A549 (cell line): Measurements from ENCODE around the gene FBN2.

ENCODE experiments used
- BCL3 ChIP-seq: fragments of >200 bp; sonication (Bioruptor Twin); formaldehyde crosslinking; IDR thresholded peaks from 3 replicates; pipeline ENCODE4 v1.6.1; 2016
- EP300 ChIP-seq, 2 experiments: fragments of >200 bp; sonication (Bioruptor Twin); formaldehyde crosslinking; IDR thresholded peaks; 2 replicates in 1 of 2; 3 replicates in 1 of 2; pipeline ENCODE4 v1.6.1; 2016 to 2017
- MAFK ChIP-seq: fragments of 450-650 bp; IDR thresholded peaks from 2 replicates; pipeline ENCODE4 v1.6.1; 2014; ENCODE audit not compliant: partially characterized antibody
- POLR2A ChIP-seq: IDR thresholded peaks from 2 replicates; pipeline ENCODE4 v1.6.1; 2012; ENCODE audit warnings: mild to moderate bottlenecking, low read length
- RARB ChIP-seq: fragments of 250-450 bp; sonication (Bioruptor Pico); IDR thresholded peaks from 2 replicates; pipeline ENCODE4 v1.8.0; 2021; ENCODE audit warnings: mild to moderate bottlenecking, moderate library complexity
- ZFP36 ChIP-seq: fragments of 450-650 bp; IDR thresholded peaks from 2 replicates; pipeline ENCODE4 v1.6.1; 2014; ENCODE audit warnings: borderline replicate concordance; ENCODE audit not compliant: partially characterized antibody
- TF ChIP-seq, protein P1 (sequence below): fragments of >200 bp; sonication (Bioruptor Twin); formaldehyde crosslinking; IDR thresholded peaks from 3 replicates; pipeline ENCODE4 v1.5.1; 2016
- TF ChIP-seq, protein P2 (sequence below): fragments of 200-600 bp; sonication (generic); IDR thresholded peaks from 2 replicates; pipeline ENCODE4 v1.6.1; 2016; ENCODE audit warnings: antibody characterized with exemption, mild to moderate bottlenecking, moderate library complexity

DNA sequence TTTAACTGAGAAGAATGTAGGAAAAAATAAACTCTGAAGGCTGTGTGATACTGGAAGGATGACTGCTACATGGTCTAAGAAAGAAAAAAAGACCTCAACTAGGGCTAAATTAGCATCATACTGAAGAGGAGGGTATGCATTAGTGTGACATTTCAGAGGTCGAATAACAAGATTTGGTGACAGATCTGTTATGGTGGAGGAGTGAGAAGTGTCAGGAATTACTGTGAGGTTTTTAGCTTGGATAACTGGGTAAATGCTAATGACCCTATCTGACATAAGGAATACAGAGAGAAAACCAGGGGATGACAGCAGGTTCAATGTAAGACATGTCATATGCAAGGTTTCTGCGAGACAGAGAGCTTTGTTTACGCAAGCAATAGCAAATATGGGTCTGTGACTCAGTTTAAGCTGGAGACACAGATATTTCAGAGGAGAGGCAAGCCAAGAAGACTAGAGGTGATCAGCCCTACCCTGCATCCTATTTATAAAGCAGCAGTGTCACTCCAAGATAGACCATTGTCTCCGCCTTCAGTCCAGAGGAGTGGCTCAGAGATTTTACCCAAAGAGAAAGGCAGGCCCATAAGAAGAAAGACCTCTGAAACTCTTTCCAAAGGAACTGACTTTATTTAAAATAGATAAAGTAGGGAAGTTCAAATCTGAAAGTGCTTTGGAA lies 44.3 kb downstream of the FBN2 start:
- TF ChIP-seq EP300 (IDR thresholded peaks at IDR 0.05), result no peak
- TF ChIP-seq ZFP36, result no peak
- TF ChIP-seq, protein P1, sequence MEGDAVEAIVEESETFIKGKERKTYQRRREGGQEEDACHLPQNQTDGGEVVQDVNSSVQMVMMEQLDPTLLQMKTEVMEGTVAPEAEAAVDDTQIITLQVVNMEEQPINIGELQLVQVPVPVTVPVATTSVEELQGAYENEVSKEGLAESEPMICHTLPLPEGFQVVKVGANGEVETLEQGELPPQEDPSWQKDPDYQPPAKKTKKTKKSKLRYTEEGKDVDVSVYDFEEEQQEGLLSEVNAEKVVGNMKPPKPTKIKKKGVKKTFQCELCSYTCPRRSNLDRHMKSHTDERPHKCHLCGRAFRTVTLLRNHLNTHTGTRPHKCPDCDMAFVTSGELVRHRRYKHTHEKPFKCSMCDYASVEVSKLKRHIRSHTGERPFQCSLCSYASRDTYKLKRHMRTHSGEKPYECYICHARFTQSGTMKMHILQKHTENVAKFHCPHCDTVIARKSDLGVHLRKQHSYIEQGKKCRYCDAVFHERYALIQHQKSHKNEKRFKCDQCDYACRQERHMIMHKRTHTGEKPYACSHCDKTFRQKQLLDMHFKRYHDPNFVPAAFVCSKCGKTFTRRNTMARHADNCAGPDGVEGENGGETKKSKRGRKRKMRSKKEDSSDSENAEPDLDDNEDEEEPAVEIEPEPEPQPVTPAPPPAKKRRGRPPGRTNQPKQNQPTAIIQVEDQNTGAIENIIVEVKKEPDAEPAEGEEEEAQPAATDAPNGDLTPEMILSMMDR, result no peak
- no peak for TF ChIP-seq POLR2A
- TF ChIP-seq RARB (CRISPR knock-in tag), result no peak
- TF ChIP-seq MAFK, result no peak
- no peak for TF ChIP-seq BCL3
- TF ChIP-seq, protein P2, sequence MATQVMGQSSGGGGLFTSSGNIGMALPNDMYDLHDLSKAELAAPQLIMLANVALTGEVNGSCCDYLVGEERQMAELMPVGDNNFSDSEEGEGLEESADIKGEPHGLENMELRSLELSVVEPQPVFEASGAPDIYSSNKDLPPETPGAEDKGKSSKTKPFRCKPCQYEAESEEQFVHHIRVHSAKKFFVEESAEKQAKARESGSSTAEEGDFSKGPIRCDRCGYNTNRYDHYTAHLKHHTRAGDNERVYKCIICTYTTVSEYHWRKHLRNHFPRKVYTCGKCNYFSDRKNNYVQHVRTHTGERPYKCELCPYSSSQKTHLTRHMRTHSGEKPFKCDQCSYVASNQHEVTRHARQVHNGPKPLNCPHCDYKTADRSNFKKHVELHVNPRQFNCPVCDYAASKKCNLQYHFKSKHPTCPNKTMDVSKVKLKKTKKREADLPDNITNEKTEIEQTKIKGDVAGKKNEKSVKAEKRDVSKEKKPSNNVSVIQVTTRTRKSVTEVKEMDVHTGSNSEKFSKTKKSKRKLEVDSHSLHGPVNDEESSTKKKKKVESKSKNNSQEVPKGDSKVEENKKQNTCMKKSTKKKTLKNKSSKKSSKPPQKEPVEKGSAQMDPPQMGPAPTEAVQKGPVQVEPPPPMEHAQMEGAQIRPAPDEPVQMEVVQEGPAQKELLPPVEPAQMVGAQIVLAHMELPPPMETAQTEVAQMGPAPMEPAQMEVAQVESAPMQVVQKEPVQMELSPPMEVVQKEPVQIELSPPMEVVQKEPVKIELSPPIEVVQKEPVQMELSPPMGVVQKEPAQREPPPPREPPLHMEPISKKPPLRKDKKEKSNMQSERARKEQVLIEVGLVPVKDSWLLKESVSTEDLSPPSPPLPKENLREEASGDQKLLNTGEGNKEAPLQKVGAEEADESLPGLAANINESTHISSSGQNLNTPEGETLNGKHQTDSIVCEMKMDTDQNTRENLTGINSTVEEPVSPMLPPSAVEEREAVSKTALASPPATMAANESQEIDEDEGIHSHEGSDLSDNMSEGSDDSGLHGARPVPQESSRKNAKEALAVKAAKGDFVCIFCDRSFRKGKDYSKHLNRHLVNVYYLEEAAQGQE, result no peak
